ENCODE measurements around the gene BEST1. TPM values are rescaled to one million over a fixed set of nuclear protein-coding genes. Genes with fewer than 3 reads are reported as not detected.

The BEST1 gene
- total and polyA plus RNA-seq, 2 of the 13 experiments (the other 11 are each of a cell fraction or from before 2014, with no cell fraction given), result 0.09 to 0.65 TPM

GRCh38 chr11:61949169-61950034 is 749 bp upstream of the BEST1 start (continued):
- TF ChIP-seq ATF2 (CRISPR knock-in tag; IDR thresholded peaks at IDR 0.05) (peak; percentile 93), ZNF343 (CRISPR knock-in tag; IDR thresholded peaks at IDR 0.05) (no peak), ZNF615 (CRISPR knock-in tag; IDR thresholded peaks at IDR 0.05; ENCODE audit: borderline replicate concordance) (no peak), KDM1A (CRISPR knock-in tag; IDR thresholded peaks at IDR 0.05) (no peak)

- Histone ChIP-seq H3K27me3 (ENCODE audit: control insufficient read depth in 1 of 2, insufficient read depth in 2 of 2, low read length in 2 of 2) (no peaks in the 10 kb centered on the region), H4K20me1 (ENCODE audit: insufficient read depth, low read length) (no peaks in the 10 kb centered on the region), H3K9me3 (ENCODE audit: low read length) (no peaks in the 10 kb centered on the region), H3K27ac (ENCODE audit: extremely low read length, insufficient read depth, low read length) (no peak overlapping the region), H3K79me2 (ENCODE audit: insufficient read depth, low read length) (no peaks in the 10 kb centered on the region), H2AFZ (ENCODE audit: low read length) (no peak overlapping the region), H3K4me2 (ENCODE audit: low read depth, low read length) (no peak overlapping the region), H3K4me3 (replicated peaks in 1 of 3; ENCODE audit: insufficient read depth in 1 of 3, low read depth in 2 of 3, low read length in 3 of 3) (no peak overlapping the region), H3K36me3 (replicated peaks in 1 of 2; ENCODE audit: control insufficient read depth in 1 of 2, insufficient read depth in 2 of 2, low read length in 2 of 2) (no peaks in the 10 kb centered on the region), H3K4me1 (ENCODE audit: insufficient read depth, low read length) (peaks cover 37% of the 10 kb centered on the region), H3K9ac (ENCODE audit: insufficient read depth, low read depth, low read length) (no peak overlapping the region)
- no peak for FAIRE-seq
- in situ Hi-C loops (cut with HindIII; ENCODE audit: extremely low pct_ligation_motif_present, low pct_unique_long_range_greater_than_20kb) (no loop called here), intact Hi-C loops (cut with micrococcal nuclease; ENCODE audit: unreplicated experiment) (no loop called here)
- CTCF ChIA-PET (ENCODE audit: low intra/inter-chr PET ratio, low total read pairs), result no interaction called here
- DNase-seq (ENCODE audit: low spot score), result no peak
- POLR2A ChIA-PET, result interaction anchor here (0.8 to 10.3 kb wide), 11 partner anchors 10 to 136 kb away, joined by 3 to 138 read pairs (median 10); partner anchors contain the start of gene FTH1
- no TSS peak for BruUV-seq (replicated peaks)
- ATAC-seq, result no peak
- WGBS (ENCODE audit: low lambda C conversion rate), result 81% methylated on average over 8 of the region's 11 CpGs
- TF ChIP-seq ZNF709 (CRISPR knock-in tag; IDR thresholded peaks at IDR 0.05) (no peak), HMG20A (CRISPR knock-in tag; IDR thresholded peaks at IDR 0.05; ENCODE audit: borderline replicate concordance) (no peak), ZNF430 (CRISPR knock-in tag; IDR thresholded peaks at IDR 0.05) (no peak), HNF4A (CRISPR knock-in tag; IDR thresholded peaks at IDR 0.05) (no peak), KDM4B (CRISPR knock-in tag; IDR thresholded peaks at IDR 0.05) (no peak), SNAPC2 (CRISPR knock-in tag; IDR thresholded peaks at IDR 0.05) (no peak), HNRNPK (IDR thresholded peaks at IDR 0.05; ENCODE audit: low read depth, low read length, poor library complexity, severe bottlenecking) (no peak), CBX1 (IDR thresholded peaks at IDR 0.05; ENCODE audit: low read depth) (no peak), CREB1 (IDR thresholded peaks at IDR 0.05) (no peak), CREB1 (CRISPR knock-in tag; IDR thresholded peaks at IDR 0.05) (no peak)
Observed at GRCh38 chr11:61951484-61952135, 1.5 kb downstream of the BEST1 start.
